HTR-8/SVneo (cell line): ENCODE measurements around the gene GBX2.
A peak's percentile ranks its signal among the peaks of the same experiment; 100 is the strongest.

Experiments used
- DNase-seq: peaks from one replicate; pipeline ENCODE4 v3.0.0; 2011; ENCODE audit warnings: low spot score, mixed read lengths; ENCODE audit not compliant: insufficient read length
- FAIRE-seq: peaks from 2 replicates; lab custom pipeline; 2011; peaks lifted over from hg19 to GRCh38; lab: Jason Lieb, UNC

The GBX2 gene

GRCh38 chr2:236168110-236169080 is at the start of gene GBX2:
TSS of gene GBX2 (minus strand) at chr2:236168386. CDS start at chr2:236167971, 415 bp downstream.
- DNase-seq (peak; percentile 95), FAIRE-seq (peak; percentile 89)

GRCh38 chr2:236217926-236218325 is 49.7 kb upstream of the GBX2 start:
- no peak for DNase-seq
- FAIRE-seq: no peak

GRCh38 chr2:236216711-236217110 is 48.5 kb upstream of the GBX2 start:
- no peak for DNase-seq
- FAIRE-seq: no peak

GRCh38 chr2:236215761-236216333 is 47.7 kb upstream of the GBX2 start:
- no peak for DNase-seq
- no peak for FAIRE-seq

- FAIRE-seq (no peak), DNase-seq (no peak)
These were observed 47.0 kb upstream of the GBX2 start for GRCh38 chr2:236215196-236215595.

GRCh38 chr2:236214376-236214995 is 46.3 kb upstream of the GBX2 start:
- FAIRE-seq (no peak), DNase-seq (no peak)

- no peak for FAIRE-seq
- DNase-seq: no peak
These were observed 43.1 kb upstream of the GBX2 start for GRCh38 chr2:236211296-236211695.

- FAIRE-seq: no peak
- no peak for DNase-seq
These were observed 42.4 kb upstream of the GBX2 start for GRCh38 chr2:236210536-236210935.

GRCh38 chr2:236209996-236210395 is 41.8 kb upstream of the GBX2 start:
- no peak for DNase-seq
- FAIRE-seq: no peak

GRCh38 chr2:236209535-236209934 is 41.3 kb upstream of the GBX2 start:
- DNase-seq (no peak), FAIRE-seq (no peak)

GRCh38 chr2:236208019-236208926 is 40.1 kb upstream of the GBX2 start:
- DNase-seq (no peak), FAIRE-seq (no peak)

GRCh38 chr2:236207472-236207871 is 39.3 kb upstream of the GBX2 start:
- FAIRE-seq: no peak

GRCh38 chr2:236205867-236206645 is 37.9 kb upstream of the GBX2 start:
- DNase-seq (no peak), FAIRE-seq (no peak)

More at GRCh38 chr2:236207472-236207871, 39.3 kb upstream of the GBX2 start:
- DNase-seq: no peak

GRCh38 chr2:236204953-236205352 is 36.8 kb upstream of the GBX2 start:
- DNase-seq: no peak
- FAIRE-seq: peak; percentile 36

- DNase-seq (no peak), FAIRE-seq (no peak)
These were observed 32.2 kb upstream of the GBX2 start for GRCh38 chr2:236200378-236200777.

- no peak for FAIRE-seq
- DNase-seq: no peak
These were observed 28.2 kb upstream of the GBX2 start for GRCh38 chr2:236196366-236196765.

GRCh38 chr2:236195726-236196125 is 27.5 kb upstream of the GBX2 start:
- no peak for FAIRE-seq
- DNase-seq: no peak

- FAIRE-seq (no peak), DNase-seq (no peak)
These were observed 26.6 kb upstream of the GBX2 start for GRCh38 chr2:236194786-236195185.

- no peak for FAIRE-seq
- DNase-seq: no peak
These were observed 24.8 kb upstream of the GBX2 start for GRCh38 chr2:236193026-236193425.
